CD4-positive, alpha-beta memory T cell (primary cell): Measurements from ENCODE around the gene SLX4IP. TPM values are rescaled to one million over a fixed set of nuclear protein-coding genes. Genes with fewer than 3 reads are reported as not detected.

ENCODE experiments used
- CTCF ChIA-PET: fragments of 350-600 bp; sonication (Branson Sonifier 250); formaldehyde crosslinking; loops from one replicate; lab custom pipeline; 2021; ENCODE audit warnings: inconsistent platforms; ENCODE audit not compliant: partially characterized antibody; lab: Charles Lee
- POLR2A ChIA-PET: fragments of 350-600 bp; sonication (Branson Sonifier 250); formaldehyde crosslinking; loops from one replicate; lab custom pipeline; 2021; ENCODE audit not compliant: partially characterized antibody; lab: Charles Lee
- DNase-seq, 5 donors: peaks; one replicate each; pipeline versions ENCODE4 v3.0.0 to v3.0.0-alpha.2; 2020 to 2022; ENCODE audit warnings: mixed read lengths in 1 of 5
- H3K27ac ChIP-seq: one replicate; pipeline ENCODE4 v1.7.0; 2013; ENCODE audit warnings: low read depth, low read length
- H3K27me3 ChIP-seq: 2 replicates; pipeline ENCODE4 v1.7.0; 2013; ENCODE audit warnings: mild to moderate bottlenecking, low read length, moderate library complexity; ENCODE audit not compliant: insufficient read depth
- H3K36me3 ChIP-seq: 2 replicates; pipeline ENCODE4 v1.7.0; 2013; ENCODE audit warnings: mild to moderate bottlenecking, low read length, moderate library complexity; ENCODE audit not compliant: insufficient read depth
- H3K4me1 ChIP-seq: 2 replicates; pipeline ENCODE4 v1.7.0; 2013; ENCODE audit warnings: mild to moderate bottlenecking, low read length, moderate library complexity; ENCODE audit not compliant: insufficient read depth
- H3K4me3 ChIP-seq, 2 donors: one replicate each; pipeline ENCODE4 v1.7.0; 2013; ENCODE audit warnings: low read length in 2 of 2, mild to moderate bottlenecking in 1 of 2
- H3K9me3 ChIP-seq, 2 donors: one replicate each; pipeline ENCODE4 v1.7.0; 2013; ENCODE audit warnings: low read length in 2 of 2, control low read depth in 1 of 2; ENCODE audit not compliant: control insufficient read depth in 1 of 2
- H3K27ac Mint-ChIP-seq, 7 donors: one replicate each; pipeline ENCODE4 v1.8.0; 2020 to 2021; ENCODE audit warnings: mixed read lengths in 7 of 7, mild to moderate bottlenecking in 6 of 7, inconsistent platforms in 3 of 7, moderate library complexity in 3 of 7
- H3K27me3 Mint-ChIP-seq, 2 donors: one replicate each; pipeline ENCODE4 v1.8.0; 2020 to 2021; ENCODE audit warnings: mixed read lengths in 2 of 2
- H3K36me3 Mint-ChIP-seq, 2 donors: one replicate each; pipeline ENCODE4 v1.8.0; 2020 to 2021; ENCODE audit warnings: mixed read lengths in 2 of 2, inconsistent platforms in 1 of 2, mild to moderate bottlenecking in 1 of 2
- H3K4me1 Mint-ChIP-seq, 4 donors: one replicate each; pipeline ENCODE4 v1.8.0; 2020 to 2021; ENCODE audit warnings: mixed read lengths in 4 of 4, mild to moderate bottlenecking in 1 of 4
- H3K4me3 Mint-ChIP-seq, 8 donors: one replicate each; pipeline ENCODE4 v1.8.0; 2020 to 2021; ENCODE audit warnings: mixed read lengths in 8 of 8, mild to moderate bottlenecking in 7 of 8, moderate library complexity in 6 of 8, inconsistent platforms in 3 of 8
- H3K9me3 Mint-ChIP-seq, 8 donors: one replicate each; pipeline ENCODE4 v1.8.0; 2020 to 2021; ENCODE audit warnings: mixed read lengths in 8 of 8, mild to moderate bottlenecking in 5 of 8, inconsistent platforms in 3 of 8, moderate library complexity in 1 of 8
- intact Hi-C: fragments of 100-400 bp; cut with micrococcal nuclease; formaldehyde crosslinking; loops from one replicate; pipeline ENCODE4 v1.15.1; 2023
- polyA plus RNA-seq, 2 donors: library from polyadenylated mRNA; unstranded; fragments of 300-500 nt; fragmentation: Illumina TruSeq; gene quantifications; one replicate each; pipeline ENCODE4 v1.2.3, GENCODE V29; 2021
- total RNA-seq, 2 experiments: library from RNA; stranded (reverse); gene quantifications; one replicate each; pipeline ENCODE4 v1.2.3, GENCODE V29; 2021

The SLX4IP gene
- total and polyA plus RNA-seq, 4 experiments from 2014 or later, result 1.5 to 6.6 (median 4.0) TPM

DNA sequence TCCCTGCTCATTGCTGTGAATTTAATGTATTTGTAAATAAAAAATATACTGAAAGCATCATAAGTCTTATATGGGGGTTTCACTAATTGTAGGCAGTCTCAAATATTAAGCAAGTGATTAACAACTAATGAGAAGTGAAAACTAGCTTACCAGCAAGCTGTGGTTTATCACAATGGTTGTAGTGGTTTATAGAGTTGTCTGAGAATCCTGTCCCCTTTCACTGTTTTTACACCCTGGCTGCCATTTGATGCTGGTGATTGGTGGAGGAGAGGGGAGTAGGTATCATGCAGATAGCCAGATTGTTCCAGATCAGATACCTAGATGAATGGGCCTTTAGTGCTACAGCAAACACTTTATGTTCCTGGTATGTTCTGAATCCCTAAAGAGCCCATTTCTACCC, 7.1 kb upstream of the SLX4IP start:
- peaks cover 7 to 10% of the 10 kb centered on the region in 2 donors for H3K36me3 Mint-ChIP-seq
- intact Hi-C loops, result no loop called here
- peak overlapping the region in 1 of 7 donors; percentile 64 for H3K27ac Mint-ChIP-seq
- Histone ChIP-seq H3K4me1 (peaks cover 26% of the 10 kb centered on the region), H3K27ac (no peak overlapping the region), H3K4me3 (no peak overlapping the region), H3K27me3 (no peaks in the 10 kb centered on the region), H3K9me3 (no peaks in the 10 kb centered on the region), H3K36me3 (no peaks in the 10 kb centered on the region)
- H3K4me3 Mint-ChIP-seq, result no peak overlapping the region
- POLR2A ChIA-PET, result no interaction called here
- DNase-seq, result no peak
- CTCF ChIA-PET, result interaction anchor here (0.9 to 7.4 kb wide), 13 partner anchors 10 to 1020 kb away, joined by 3 to 85 read pairs (median 8); partner anchors contain the start of gene ANKEF1
- no peaks in the 10 kb centered on the region for H3K27me3 Mint-ChIP-seq
- H3K9me3 Mint-ChIP-seq, result no peaks in the 10 kb centered on the region
- H3K4me1 Mint-ChIP-seq, result peaks cover 30 to 43% (median 42%) of the 10 kb centered on the region in 4 donors

DNA sequence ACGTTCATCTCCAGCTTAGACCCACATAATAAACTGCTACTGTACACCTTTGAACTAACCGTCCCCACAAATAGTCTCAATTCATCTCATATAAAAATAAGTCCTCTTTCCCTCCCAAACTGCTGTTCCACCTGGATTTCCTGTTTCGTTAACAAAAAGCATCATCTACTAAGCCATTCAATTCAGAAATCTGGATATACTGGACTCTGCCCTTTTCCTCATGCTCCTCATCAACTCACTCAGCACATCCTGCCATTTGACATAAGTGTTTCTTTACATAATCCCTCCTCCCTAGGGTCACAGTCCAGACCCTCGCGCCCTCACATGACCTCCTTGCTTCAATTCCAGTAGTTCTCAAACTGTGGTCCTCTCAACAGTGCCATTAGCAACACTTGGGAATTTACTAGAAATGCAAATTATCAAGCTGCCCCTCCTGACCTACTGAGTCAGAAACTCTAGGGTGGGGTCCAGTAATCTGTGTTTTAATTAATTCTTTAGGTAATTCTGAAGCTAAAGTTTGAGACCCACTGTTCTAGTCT, 5.6 kb upstream of the SLX4IP start:
- Histone ChIP-seq H3K9me3 (no peaks in the 10 kb centered on the region), H3K27ac (no peak overlapping the region), H3K4me1 (peaks cover 32% of the 10 kb centered on the region), H3K27me3 (no peaks in the 10 kb centered on the region), H3K36me3 (no peaks in the 10 kb centered on the region), H3K4me3 (no peak overlapping the region)
- POLR2A ChIA-PET, result no interaction called here
- intact Hi-C loops, result no loop called here
- DNase-seq, result no peak
- H3K9me3 Mint-ChIP-seq, result no peaks in the 10 kb centered on the region
- H3K27ac Mint-ChIP-seq, result peak overlapping the region in 3 of 7 donors; percentile 0 to 20 (median 3)
- no peak overlapping the region for H3K4me3 Mint-ChIP-seq
- H3K4me1 Mint-ChIP-seq, result peaks cover 34 to 58% (median 41%) of the 10 kb centered on the region in 4 donors
- H3K36me3 Mint-ChIP-seq, result peaks cover 0 to 18% of the 10 kb centered on the region in 2 donors
- no peaks in the 10 kb centered on the region for H3K27me3 Mint-ChIP-seq
- CTCF ChIA-PET, result interaction anchor here (1.0 to 7.4 kb wide), 5 partner anchors 71 to 450 kb away, joined by 3 to 85 read pairs (median 4); no protein-coding TSS in a partner anchor

DNA sequence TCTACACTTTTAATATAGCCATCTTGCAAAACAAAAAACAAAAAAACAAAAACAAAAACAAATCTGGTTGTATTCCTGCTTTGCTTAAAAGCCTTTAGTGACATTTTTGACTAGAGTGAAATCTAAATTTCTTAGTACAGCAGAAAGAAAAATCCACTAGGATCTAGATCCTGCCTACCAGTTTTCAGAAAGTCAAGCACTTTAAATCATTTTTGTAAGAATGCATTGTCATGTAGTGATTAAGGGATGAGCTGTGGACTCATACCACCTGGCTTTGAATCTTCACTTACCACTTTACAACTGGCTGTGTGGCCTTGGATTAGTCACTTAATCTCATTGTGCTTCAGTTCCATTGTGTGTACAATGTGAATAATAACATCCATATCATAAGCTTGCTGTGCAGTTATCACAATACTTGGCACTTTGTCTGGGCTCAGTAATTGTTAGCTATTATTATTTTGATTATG, 5.1 kb upstream of the SLX4IP start:
- no peaks in the 10 kb centered on the region for H3K36me3 ChIP-seq
- H3K9me3 ChIP-seq, result no peaks in the 10 kb centered on the region
- H3K4me1 ChIP-seq, result peaks cover 32% of the 10 kb centered on the region
- DNase-seq, result no peak
- Mint-ChIP-seq H3K36me3 (peaks cover 0 to 22% of the 10 kb centered on the region in 2 donors), H3K27ac (peak overlapping the region in 3 of 7 donors; percentile 20 to 64 (median 43)), H3K27me3 (no peaks in the 10 kb centered on the region), H3K4me1 (peaks cover 34 to 64% (median 42%) of the 10 kb centered on the region in 4 donors), H3K4me3 (no peak overlapping the region), H3K9me3 (no peaks in the 10 kb centered on the region)
- POLR2A ChIA-PET, result no interaction called here
- intact Hi-C loops, result no loop called here
- no peak overlapping the region for H3K27ac ChIP-seq
- CTCF ChIA-PET, result interaction anchor here (1.0 to 7.4 kb wide), 5 partner anchors 72 to 451 kb away, joined by 3 to 85 read pairs (median 4); no protein-coding TSS in a partner anchor
- no peak overlapping the region for H3K4me3 ChIP-seq
- no peaks in the 10 kb centered on the region for H3K27me3 ChIP-seq

DNA sequence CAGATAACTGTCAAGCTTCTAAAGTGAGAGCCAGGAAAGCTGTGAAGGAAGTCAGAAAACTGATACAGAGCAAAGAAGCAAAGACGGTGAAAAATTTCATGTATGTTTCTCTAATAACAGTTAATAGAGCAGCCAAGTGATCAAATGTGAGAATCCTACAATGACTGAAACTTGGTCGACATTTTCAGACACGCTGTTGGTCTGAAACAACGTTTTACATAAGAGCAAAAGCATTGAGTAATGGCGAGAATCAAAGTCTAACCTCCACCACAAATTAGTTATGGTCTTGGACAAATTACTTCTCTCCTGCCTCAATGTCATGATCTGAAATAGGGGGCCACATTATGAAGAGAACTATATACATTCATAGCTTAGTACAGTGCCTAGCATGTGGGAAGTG, 4.4 kb upstream of the SLX4IP start:
- no peaks in the 10 kb centered on the region for H3K27me3 Mint-ChIP-seq
- peaks cover 39 to 70% (median 47%) of the 10 kb centered on the region in 4 donors for H3K4me1 Mint-ChIP-seq
- H3K36me3 Mint-ChIP-seq, result peaks cover 0 to 27% of the 10 kb centered on the region in 2 donors
- Histone ChIP-seq H3K36me3 (no peaks in the 10 kb centered on the region), H3K4me3 (no peak overlapping the region), H3K4me1 (peaks cover 38% of the 10 kb centered on the region), H3K27ac (no peak overlapping the region), H3K9me3 (no peaks in the 10 kb centered on the region), H3K27me3 (no peaks in the 10 kb centered on the region)
- CTCF ChIA-PET, result interaction anchor here (1.0 to 7.4 kb wide), 5 partner anchors 73 to 452 kb away, joined by 3 to 85 read pairs (median 4); no protein-coding TSS in a partner anchor
- DNase-seq, result no peak
- no peaks in the 10 kb centered on the region for H3K9me3 Mint-ChIP-seq
- POLR2A ChIA-PET, result no interaction called here
- H3K4me3 Mint-ChIP-seq, result peak overlapping the region in 1 of 8 donors; percentile 40
- peak overlapping the region in 5 of 7 donors; percentile 31 to 81 (median 64) for H3K27ac Mint-ChIP-seq
- intact Hi-C loops, result no loop called here

DNA sequence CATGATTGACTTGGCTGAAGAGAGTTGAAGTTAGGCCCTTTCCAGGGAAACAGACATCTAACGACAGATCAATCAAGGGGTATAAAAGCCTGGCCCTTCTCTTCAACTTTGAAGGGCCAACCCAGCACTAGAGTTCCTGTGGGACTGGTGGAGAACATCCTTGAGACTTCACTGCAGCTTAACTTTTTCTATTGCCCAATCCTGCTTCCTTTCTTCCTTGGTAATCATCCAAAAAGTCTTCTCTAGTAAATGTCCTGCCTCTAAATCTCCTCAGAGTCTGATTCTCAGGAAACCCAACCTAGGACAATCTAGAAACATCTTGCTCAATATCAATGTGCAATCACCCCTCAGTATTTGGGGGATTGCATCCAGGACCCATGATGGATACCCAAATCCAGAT, 3.0 kb upstream of the SLX4IP start:
- Mint-ChIP-seq H3K27ac (peak overlapping the region; percentile 23 to 77 (median 58)), H3K4me1 (peaks cover 39 to 71% (median 50%) of the 10 kb centered on the region in 4 donors), H3K4me3 (peak overlapping the region in 7 of 8 donors; percentile 37 to 54 (median 43)), H3K36me3 (peaks cover 0 to 23% of the 10 kb centered on the region in 2 donors), H3K9me3 (no peaks in the 10 kb centered on the region), H3K27me3 (no peaks in the 10 kb centered on the region)
- DNase-seq, result no peak
- POLR2A ChIA-PET, result no interaction called here
- intact Hi-C loops, result no loop called here
- CTCF ChIA-PET, result no interaction called here
- H3K4me3 ChIP-seq, result no peak overlapping the region
- H3K27ac ChIP-seq, result no peak overlapping the region
- H3K36me3 ChIP-seq, result no peaks in the 10 kb centered on the region
- H3K27me3 ChIP-seq, result no peaks in the 10 kb centered on the region
- H3K9me3 ChIP-seq, result no peaks in the 10 kb centered on the region
- H3K4me1 ChIP-seq, result peaks cover 42% of the 10 kb centered on the region

DNA sequence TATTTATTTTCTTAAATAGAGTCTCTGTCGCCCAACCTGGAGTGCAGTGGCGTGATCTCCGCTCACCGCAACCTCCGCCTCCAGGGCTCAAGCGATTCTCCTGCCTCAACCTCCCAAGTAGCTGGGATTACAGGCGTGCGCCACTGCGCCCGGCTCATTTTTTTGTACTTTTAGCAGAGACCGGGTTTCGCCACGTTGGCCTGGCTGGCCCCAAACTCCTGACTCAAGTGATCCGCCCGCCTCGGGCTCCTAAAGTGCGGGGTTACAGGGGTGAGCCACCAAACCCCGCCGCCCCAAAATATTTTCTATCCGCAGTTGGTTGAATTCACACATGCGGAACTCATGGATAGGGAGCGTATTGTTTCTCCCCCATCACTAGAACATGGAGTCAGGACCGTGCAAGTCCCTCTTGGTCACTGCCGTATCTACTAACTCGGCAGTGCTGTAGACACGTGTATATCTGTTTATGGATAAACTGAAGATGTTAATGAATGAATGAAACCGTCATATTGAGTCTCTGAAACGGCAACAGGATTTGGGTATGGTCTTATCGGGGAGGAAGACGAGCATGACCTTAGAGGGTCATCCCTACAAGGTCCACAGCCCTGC, 2.0 kb upstream of the SLX4IP start:
- Histone ChIP-seq H3K4me3 (peak overlapping the region; percentile 85 to 87), H3K4me1 (peaks cover 48% of the 10 kb centered on the region), H3K36me3 (no peaks in the 10 kb centered on the region), H3K27ac (peak overlapping the region; percentile 84), H3K27me3 (no peaks in the 10 kb centered on the region), H3K9me3 (no peaks in the 10 kb centered on the region)
- Mint-ChIP-seq H3K27ac (peak overlapping the region; percentile 94 to 99 (median 97)), H3K9me3 (no peaks in the 10 kb centered on the region), H3K36me3 (peaks cover 0 to 21% of the 10 kb centered on the region in 2 donors), H3K4me3 (peak overlapping the region; percentile 88 to 97 (median 95)), H3K4me1 (peaks cover 43 to 75% (median 54%) of the 10 kb centered on the region in 4 donors), H3K27me3 (no peaks in the 10 kb centered on the region)
- ChIA-PET CTCF (interaction anchor here (1.3 to 2.1 kb wide), 2 partner anchors 103 to 457 kb away, joined by 4 to 7 read pairs; no protein-coding TSS in a partner anchor), POLR2A (interaction anchor here (1.7 to 2.5 kb wide), 6 partner anchors 8 to 397 kb away, joined by 5 to 22 read pairs (median 14); partner anchors contain the start of gene ANKEF1)
- intact Hi-C loops, result no loop called here
- DNase-seq, result peak in 1 of 5 donors; percentile 33
